Astrocyte (in vitro differentiated cells and primary cell): ENCODE measurements around the gene CRYBG3.

Source experiments
- CTCF ChIP-seq: IDR thresholded peaks from 2 replicates; pipeline ENCODE4 v1.5.1; 2011; ENCODE audit warnings: low read depth, mild to moderate bottlenecking, inconsistent platforms, low read length, moderate library complexity; ENCODE audit not compliant: insufficient read depth
- EZH2 ChIP-seq: IDR thresholded peaks from 2 replicates; pipeline ENCODE4 v1.6.1; 2012; ENCODE audit warnings: mild to moderate bottlenecking, low read length, inconsistent platforms; ENCODE audit not compliant: insufficient read depth

- TF ChIP-seq EZH2 (no peak), CTCF (no peak)
Observed at GRCh38 chr3:97860364-97860763, 38.6 kb downstream of the CRYBG3 start.
